Bronchial epithelial cell (primary cell): ENCODE results near the gene NPAS3. TPM values are rescaled to one million over a fixed set of nuclear protein-coding genes. Genes with fewer than 3 reads are reported as not detected.
A peak's percentile ranks its signal among the peaks of the same experiment; 100 is the strongest.

ENCODE experiments used
- DNase-seq: peaks from one replicate; pipeline ENCODE4 v3.0.0-alpha.2; 2010; ENCODE audit warnings: low read depth
- FAIRE-seq: peaks from 2 replicates; lab custom pipeline; 2011; peaks lifted over from hg19 to GRCh38; lab: Jason Lieb, UNC
- H3K27me3 ChIP-seq: 2 replicates; pipeline ENCODE4 v1.5.1; 2011; ENCODE audit warnings: low read length; ENCODE audit not compliant: control insufficient read depth, insufficient read depth
- H3K36me3 ChIP-seq: 2 replicates; pipeline ENCODE4 v1.5.1; 2011; ENCODE audit warnings: low read length; ENCODE audit not compliant: control insufficient read depth, insufficient read depth
- H3K4me3 ChIP-seq: 2 replicates; pipeline ENCODE4 v1.5.1; 2011; ENCODE audit warnings: mild to moderate bottlenecking, low read depth, low read length, control low read depth
- total RNA-seq: library from RNA; depleted of rRNA; stranded (reverse); fragments of >200 nt; gene quantifications from 2 replicates; pipeline ENCODE4 v1.2.1, GENCODE V29; 2014
- TF ChIP-seq, protein P1 (sequence below): IDR thresholded peaks from 2 replicates; pipeline ENCODE4 v1.5.1; 2011; ENCODE audit warnings: mild to moderate bottlenecking, moderate library complexity, low read length, control low read depth, inconsistent platforms; ENCODE audit not compliant: insufficient read depth, severe bottlenecking

NPAS3 gene
- total RNA-seq, 1 donor from 2014 or later = not detected

DNA sequence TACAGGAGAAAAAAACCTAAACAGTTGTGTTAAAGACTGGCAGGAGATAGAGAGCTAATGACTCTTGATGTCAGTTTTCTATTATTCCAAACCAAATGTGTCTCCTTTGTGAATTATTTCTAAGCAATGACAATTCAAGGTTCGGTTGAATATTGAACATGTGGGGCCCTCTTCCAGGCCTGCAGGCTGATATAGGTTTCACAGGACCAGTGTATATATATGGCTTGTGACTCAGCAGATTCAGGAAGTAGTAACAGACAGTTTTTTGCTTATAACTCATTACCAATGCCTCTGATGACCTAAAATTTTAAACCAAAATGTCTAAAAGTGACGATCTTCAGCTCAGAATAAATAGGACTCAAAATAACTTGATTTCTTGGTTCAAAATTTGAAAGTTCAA, 33.7 kb upstream of the NPAS3 start:
- TF ChIP-seq, protein P1, sequence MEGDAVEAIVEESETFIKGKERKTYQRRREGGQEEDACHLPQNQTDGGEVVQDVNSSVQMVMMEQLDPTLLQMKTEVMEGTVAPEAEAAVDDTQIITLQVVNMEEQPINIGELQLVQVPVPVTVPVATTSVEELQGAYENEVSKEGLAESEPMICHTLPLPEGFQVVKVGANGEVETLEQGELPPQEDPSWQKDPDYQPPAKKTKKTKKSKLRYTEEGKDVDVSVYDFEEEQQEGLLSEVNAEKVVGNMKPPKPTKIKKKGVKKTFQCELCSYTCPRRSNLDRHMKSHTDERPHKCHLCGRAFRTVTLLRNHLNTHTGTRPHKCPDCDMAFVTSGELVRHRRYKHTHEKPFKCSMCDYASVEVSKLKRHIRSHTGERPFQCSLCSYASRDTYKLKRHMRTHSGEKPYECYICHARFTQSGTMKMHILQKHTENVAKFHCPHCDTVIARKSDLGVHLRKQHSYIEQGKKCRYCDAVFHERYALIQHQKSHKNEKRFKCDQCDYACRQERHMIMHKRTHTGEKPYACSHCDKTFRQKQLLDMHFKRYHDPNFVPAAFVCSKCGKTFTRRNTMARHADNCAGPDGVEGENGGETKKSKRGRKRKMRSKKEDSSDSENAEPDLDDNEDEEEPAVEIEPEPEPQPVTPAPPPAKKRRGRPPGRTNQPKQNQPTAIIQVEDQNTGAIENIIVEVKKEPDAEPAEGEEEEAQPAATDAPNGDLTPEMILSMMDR = no peak
- FAIRE-seq = no peak

DNA sequence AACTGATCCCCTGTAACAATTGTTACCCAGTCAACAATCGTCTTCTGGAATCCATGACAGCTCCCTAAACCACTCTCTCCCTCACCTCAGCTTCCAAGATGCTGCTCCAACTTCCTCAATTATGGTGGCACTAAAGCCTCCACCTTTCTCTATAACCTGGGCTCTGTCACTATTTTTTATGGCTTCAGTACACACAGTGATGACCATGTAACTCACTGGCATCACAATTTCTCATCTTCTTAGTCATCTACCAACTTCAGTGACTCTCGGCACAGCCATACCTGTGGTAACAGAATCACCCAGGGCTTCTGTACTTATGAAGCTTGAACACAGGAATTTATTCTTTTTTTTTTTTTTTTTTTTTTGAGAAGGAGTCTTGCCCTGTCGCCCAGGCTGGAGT, 32.0 kb upstream of the NPAS3 start:
- Histone ChIP-seq H3K4me3 (no peak overlapping the region), H3K36me3 (no peaks in the 10 kb centered on the region), H3K27me3 (no peaks in the 10 kb centered on the region)
- FAIRE-seq (no peak), DNase-seq (no peak)
- TF ChIP-seq, protein P1 = no peak

More for the DNA sequence above, 33.7 kb upstream of the NPAS3 start:
- Histone ChIP-seq H3K27me3 (no peaks in the 10 kb centered on the region), H3K36me3 (no peaks in the 10 kb centered on the region), H3K4me3 (no peak overlapping the region)
- DNase-seq = no peak

DNA sequence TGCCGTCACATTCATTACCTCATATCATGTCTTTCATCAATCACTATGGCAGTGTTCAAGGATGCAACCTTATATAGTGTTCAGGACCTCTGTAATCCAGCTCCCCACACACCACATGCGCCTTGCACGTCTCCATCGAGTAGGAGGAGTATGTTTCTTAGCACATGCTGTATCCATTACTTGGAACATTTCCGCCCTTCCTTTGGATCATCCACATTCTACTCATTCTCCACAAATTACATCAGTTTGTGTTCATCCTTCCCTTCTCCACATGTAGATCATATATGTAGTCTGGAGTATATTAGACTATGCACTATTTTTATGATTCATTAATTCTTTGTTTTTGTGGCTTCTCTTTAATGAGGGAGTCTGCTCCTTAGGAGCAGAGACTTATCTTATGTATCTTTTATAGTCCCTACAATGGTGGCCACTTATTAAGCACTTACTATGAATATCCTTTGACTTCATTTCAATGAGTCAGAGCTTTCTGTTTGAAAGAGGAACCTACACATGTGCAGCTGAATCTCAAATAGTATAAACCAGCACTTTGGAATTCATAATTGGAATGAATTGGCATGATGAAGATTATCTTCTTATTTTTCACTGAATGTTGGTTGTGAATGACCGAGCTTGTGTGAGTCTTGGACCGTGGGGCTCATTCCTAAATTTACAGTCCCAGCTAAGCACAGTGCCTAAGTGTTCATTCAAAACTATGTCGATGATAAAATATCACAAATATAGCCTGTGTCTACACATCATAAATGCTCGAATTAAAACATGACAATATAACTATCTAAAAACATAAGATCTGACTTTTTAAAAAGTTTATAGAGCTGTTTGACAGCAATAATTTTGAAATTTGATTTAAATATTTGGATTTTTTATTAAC, 30.2 kb upstream of the NPAS3 start:
- Histone ChIP-seq H3K4me3 (no peak overlapping the region), H3K36me3 (no peaks in the 10 kb centered on the region), H3K27me3 (no peaks in the 10 kb centered on the region)
- DNase-seq (no peak), FAIRE-seq (peak; percentile 62)
- TF ChIP-seq, protein P1 = no peak

DNA sequence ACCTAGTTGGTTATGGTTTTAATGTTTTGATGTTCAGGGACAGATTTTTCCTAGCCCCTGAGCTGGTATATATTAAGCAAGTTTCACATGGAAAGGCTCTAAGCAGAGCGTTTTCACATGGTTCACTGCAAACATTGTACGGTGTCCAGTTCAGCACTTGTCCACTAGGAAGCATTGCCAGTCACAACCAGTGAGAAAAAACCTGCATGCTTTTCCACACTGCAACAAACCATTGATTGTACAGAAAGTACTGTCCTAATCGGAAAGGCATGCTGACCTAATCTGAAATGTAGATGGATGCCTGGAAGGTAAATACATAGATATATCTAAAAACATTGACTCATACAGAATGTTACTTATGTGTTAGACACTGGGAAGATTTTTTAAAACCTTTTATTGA, 25.0 kb upstream of the NPAS3 start:
- DNase-seq = peak; percentile 42
- no peaks in the 10 kb centered on the region for H3K36me3 ChIP-seq
- FAIRE-seq = no peak
- TF ChIP-seq, protein P1 = no peak
- no peak overlapping the region for H3K4me3 ChIP-seq
- H3K27me3 ChIP-seq = no peaks in the 10 kb centered on the region

DNA sequence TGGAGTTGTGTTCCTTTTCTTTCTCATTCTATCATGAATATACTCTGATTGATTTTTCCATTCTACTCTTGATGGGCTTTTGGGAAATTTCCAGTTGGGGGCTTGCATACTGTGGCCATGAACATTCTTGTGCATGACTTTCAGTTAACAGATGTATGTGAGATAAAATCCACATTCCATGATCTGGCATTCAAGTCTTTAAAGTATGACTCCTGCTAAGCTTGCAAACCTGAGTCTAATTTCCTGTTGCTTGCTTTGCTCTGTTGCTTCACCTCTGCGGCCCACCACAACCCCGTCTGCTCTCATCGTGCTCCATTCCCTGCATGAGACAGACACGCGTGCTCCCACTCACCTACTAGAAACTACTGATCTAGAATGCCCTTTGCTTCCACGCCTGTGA, 24.3 kb upstream of the NPAS3 start:
- TF ChIP-seq, protein P1 = no peak
- FAIRE-seq (no peak), DNase-seq (no peak)
- Histone ChIP-seq H3K27me3 (no peaks in the 10 kb centered on the region), H3K36me3 (no peaks in the 10 kb centered on the region), H3K4me3 (no peak overlapping the region)
